Liver (tissue), 3 donors: Measurements from ENCODE around the gene WDR7.

Experiments
- FOXA1 ChIP-seq: IDR thresholded peaks from 2 replicates; pipeline ENCODE4 v1.6.1; 2016; ENCODE audit warnings: antibody characterized with exemption
- HNF4G ChIP-seq: IDR thresholded peaks from 2 replicates; pipeline ENCODE4 v1.6.1; 2016; ENCODE audit warnings: antibody characterized with exemption
- MAX ChIP-seq: IDR thresholded peaks from 2 replicates; pipeline ENCODE4 v1.6.1; 2016; ENCODE audit warnings: antibody characterized with exemption
- RAD21 ChIP-seq, 2 donors: IDR thresholded peaks; 2 replicates each; pipeline ENCODE4 v1.6.1; 2016; ENCODE audit warnings: antibody characterized with exemption in 2 of 2, mild to moderate bottlenecking in 2 of 2
- REST ChIP-seq: IDR thresholded peaks from 2 replicates; pipeline ENCODE4 v1.6.1; 2016; ENCODE audit warnings: antibody characterized with exemption, mild to moderate bottlenecking
- RXRA ChIP-seq, 2 donors: IDR thresholded peaks; 2 replicates each; pipeline ENCODE4 v1.6.1; 2017 to 2018; ENCODE audit warnings: antibody characterized with exemption in 2 of 2, mild to moderate bottlenecking in 1 of 2
- SP1 ChIP-seq: IDR thresholded peaks from 2 replicates; pipeline ENCODE4 v1.6.1; 2018; ENCODE audit warnings: antibody characterized with exemption, mild to moderate bottlenecking
- YY1 ChIP-seq: IDR thresholded peaks from 2 replicates; pipeline ENCODE4 v1.6.1; 2016; ENCODE audit warnings: antibody characterized with exemption, mild to moderate bottlenecking
- ZBTB33 ChIP-seq: IDR thresholded peaks from 2 replicates; pipeline ENCODE4 v1.6.1; 2016; ENCODE audit warnings: antibody characterized with exemption
- TF ChIP-seq, protein P1 (sequence below): fragments of 150-350 bp; IDR thresholded peaks from 2 replicates; pipeline ENCODE4 v1.5.1; 2017; ENCODE audit warnings: improper control_type of control experiment, low read depth, low read length; ENCODE audit not compliant: missing input control
- TF ChIP-seq, protein P2 (sequence below): IDR thresholded peaks from 2 replicates; pipeline ENCODE4 v1.6.1; 2016; ENCODE audit warnings: antibody characterized with exemption
- donor health status: healthy.
- donor health status: healthy.

DNA sequence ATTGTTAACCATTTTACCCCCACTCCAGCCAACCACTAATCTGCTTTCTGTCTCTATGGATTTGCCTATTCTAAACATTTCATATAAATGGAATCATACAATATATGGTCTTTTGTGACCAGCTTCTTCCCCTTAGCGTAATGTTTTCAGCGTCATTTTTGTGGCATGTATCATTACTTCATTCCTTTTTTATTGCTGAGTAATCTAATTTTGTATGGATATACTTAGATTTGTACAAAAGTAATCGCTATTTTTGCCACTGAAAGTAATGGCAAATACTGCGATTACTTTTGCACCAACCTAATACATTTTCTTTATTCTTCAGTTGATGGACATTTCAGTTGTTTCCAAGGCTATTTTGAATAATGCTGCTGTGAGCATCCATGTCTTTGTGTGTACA lies 227.6 kb downstream of the WDR7 start:
- TF ChIP-seq, protein P1, sequence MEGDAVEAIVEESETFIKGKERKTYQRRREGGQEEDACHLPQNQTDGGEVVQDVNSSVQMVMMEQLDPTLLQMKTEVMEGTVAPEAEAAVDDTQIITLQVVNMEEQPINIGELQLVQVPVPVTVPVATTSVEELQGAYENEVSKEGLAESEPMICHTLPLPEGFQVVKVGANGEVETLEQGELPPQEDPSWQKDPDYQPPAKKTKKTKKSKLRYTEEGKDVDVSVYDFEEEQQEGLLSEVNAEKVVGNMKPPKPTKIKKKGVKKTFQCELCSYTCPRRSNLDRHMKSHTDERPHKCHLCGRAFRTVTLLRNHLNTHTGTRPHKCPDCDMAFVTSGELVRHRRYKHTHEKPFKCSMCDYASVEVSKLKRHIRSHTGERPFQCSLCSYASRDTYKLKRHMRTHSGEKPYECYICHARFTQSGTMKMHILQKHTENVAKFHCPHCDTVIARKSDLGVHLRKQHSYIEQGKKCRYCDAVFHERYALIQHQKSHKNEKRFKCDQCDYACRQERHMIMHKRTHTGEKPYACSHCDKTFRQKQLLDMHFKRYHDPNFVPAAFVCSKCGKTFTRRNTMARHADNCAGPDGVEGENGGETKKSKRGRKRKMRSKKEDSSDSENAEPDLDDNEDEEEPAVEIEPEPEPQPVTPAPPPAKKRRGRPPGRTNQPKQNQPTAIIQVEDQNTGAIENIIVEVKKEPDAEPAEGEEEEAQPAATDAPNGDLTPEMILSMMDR: no peak
- no peak for TF ChIP-seq REST
- no peak for TF ChIP-seq MAX
- TF ChIP-seq SP1: no peak
- no peak for TF ChIP-seq ZBTB33
- TF ChIP-seq YY1: no peak
- no peak for TF ChIP-seq FOXA1
- no peak for TF ChIP-seq RAD21 (IDR thresholded peaks at IDR 0.05)
- TF ChIP-seq HNF4G: no peak
- TF ChIP-seq, protein P2, sequence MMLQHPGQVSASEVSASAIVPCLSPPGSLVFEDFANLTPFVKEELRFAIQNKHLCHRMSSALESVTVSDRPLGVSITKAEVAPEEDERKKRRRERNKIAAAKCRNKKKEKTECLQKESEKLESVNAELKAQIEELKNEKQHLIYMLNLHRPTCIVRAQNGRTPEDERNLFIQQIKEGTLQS: no peak
- no peak for TF ChIP-seq RXRA (IDR thresholded peaks at IDR 0.05)
